ENCODE results near the gene STRIP2.
"Not testable (repeated sequence)": the region's sequence is repeated elsewhere in the genome, so short reads cannot be mapped to it uniquely, and the experiment has no call there.

Gene STRIP2

GRCh38 chr7:129479831-129480230 lies 45.6 kb downstream of the STRIP2 start:
- H3K9me3 ChIP-seq (ENCODE audit: control insufficient read depth, insufficient read depth, low read length): no peaks in the 10 kb centered on the region
- H3F3A ChIP-seq (ENCODE audit: control insufficient read depth, insufficient read depth): no peaks in the 10 kb centered on the region
- no peak for TF ChIP-seq EZH2phosphoT487 (IDR thresholded peaks at IDR 0.05; ENCODE audit: borderline replicate concordance, low read length)
- no peak for TF ChIP-seq CTCF (IDR thresholded peaks at IDR 0.05; ENCODE audit: low read depth, low read length, poor library complexity, severe bottlenecking)
- no peaks in the 10 kb centered on the region for H3K27me3 ChIP-seq (ENCODE audit: control insufficient read depth, low read length)
- H3K79me2 ChIP-seq (ENCODE audit: control insufficient read depth, low read length): no peaks in the 10 kb centered on the region
- no peaks in the 10 kb centered on the region for H3K4me1 ChIP-seq (ENCODE audit: control insufficient read depth, low read length)
- no peaks in the 10 kb centered on the region for H4K20me1 ChIP-seq (ENCODE audit: control insufficient read depth, insufficient read depth, low read depth, low read length)
- no peak overlapping the region for H3K4me3 ChIP-seq (ENCODE audit: low read length)
- H3K4me2 ChIP-seq (ENCODE audit: low read length): no peak overlapping the region
- H3K27ac ChIP-seq (ENCODE audit: low read depth, low read length): no peak overlapping the region
- H3K36me3 ChIP-seq (ENCODE audit: control insufficient read depth, low read length): peaks cover 4% of the 10 kb centered on the region; the same call in 1 of the 2 replicates
- no peaks in the 10 kb centered on the region for H3K9me2 ChIP-seq (replicated peaks; ENCODE audit: control insufficient read depth, low read length)

- H4K20me1 ChIP-seq (ENCODE audit: control insufficient read depth, insufficient read depth, low read depth, low read length): no peaks in the 10 kb centered on the region
- no peaks in the 10 kb centered on the region for H3K9me3 ChIP-seq (ENCODE audit: control insufficient read depth, insufficient read depth, low read length)
- no peaks in the 10 kb centered on the region for H3K27me3 ChIP-seq (ENCODE audit: control insufficient read depth, low read length)
- peaks cover 4% of the 10 kb centered on the region; the same call in 1 of the 2 replicates for H3K36me3 ChIP-seq (ENCODE audit: control insufficient read depth, low read length)
- no peak overlapping the region for H3K4me2 ChIP-seq (ENCODE audit: low read length)
- no peaks in the 10 kb centered on the region for H3K79me2 ChIP-seq (ENCODE audit: control insufficient read depth, low read length)
- no peak overlapping the region for H3K27ac ChIP-seq (ENCODE audit: low read depth, low read length)
- H3K4me3 ChIP-seq (ENCODE audit: low read length): no peak overlapping the region
- no peaks in the 10 kb centered on the region for H3K9me2 ChIP-seq (replicated peaks; ENCODE audit: control insufficient read depth, low read length)
- H3K4me1 ChIP-seq (ENCODE audit: control insufficient read depth, low read length): no peaks in the 10 kb centered on the region
- H3F3A ChIP-seq (ENCODE audit: control insufficient read depth, insufficient read depth): no peaks in the 10 kb centered on the region
- TF ChIP-seq EZH2phosphoT487 (IDR thresholded peaks at IDR 0.05; ENCODE audit: borderline replicate concordance, low read length): no peak
- no peak for TF ChIP-seq CTCF (IDR thresholded peaks at IDR 0.05; ENCODE audit: low read depth, low read length, poor library complexity, severe bottlenecking)
Observed at GRCh38 chr7:129480674-129481363, 46.6 kb downstream of the STRIP2 start.

- not testable (repeated sequence) for H3K9me2 ChIP-seq (replicated peaks; ENCODE audit: control insufficient read depth, low read length); H3K27ac ChIP-seq (ENCODE audit: low read depth, low read length); H3K4me3 ChIP-seq (ENCODE audit: low read length); H3K4me2 ChIP-seq (ENCODE audit: low read length); H3F3A ChIP-seq (ENCODE audit: control insufficient read depth, insufficient read depth); H3K9me3 ChIP-seq (ENCODE audit: control insufficient read depth, insufficient read depth, low read length); H3K4me1 ChIP-seq (ENCODE audit: control insufficient read depth, low read length); H3K36me3 ChIP-seq (ENCODE audit: control insufficient read depth, low read length); H4K20me1 ChIP-seq (ENCODE audit: control insufficient read depth, insufficient read depth, low read depth, low read length); H3K27me3 ChIP-seq (ENCODE audit: control insufficient read depth, low read length); H3K79me2 ChIP-seq (ENCODE audit: control insufficient read depth, low read length)
Observed at GRCh38 chr7:129481376-129481775, 47.1 kb downstream of the STRIP2 start.

GRCh38 chr7:129482781-129483180 lies 48.5 kb downstream of the STRIP2 start:
- H3K4me1 ChIP-seq (ENCODE audit: control insufficient read depth, low read length): no peaks in the 10 kb centered on the region
- no peak overlapping the region for H3K4me3 ChIP-seq (ENCODE audit: low read length)
- H4K20me1 ChIP-seq (ENCODE audit: control insufficient read depth, insufficient read depth, low read depth, low read length): no peaks in the 10 kb centered on the region
- no peaks in the 10 kb centered on the region for H3K9me3 ChIP-seq (ENCODE audit: control insufficient read depth, insufficient read depth, low read length)
- no peaks in the 10 kb centered on the region for H3F3A ChIP-seq (ENCODE audit: control insufficient read depth, insufficient read depth)
- no peaks in the 10 kb centered on the region for H3K9me2 ChIP-seq (replicated peaks; ENCODE audit: control insufficient read depth, low read length)
- H3K27me3 ChIP-seq (ENCODE audit: control insufficient read depth, low read length): no peaks in the 10 kb centered on the region
- no peak for TF ChIP-seq EZH2phosphoT487 (IDR thresholded peaks at IDR 0.05; ENCODE audit: borderline replicate concordance, low read length)
- no peak for TF ChIP-seq CTCF (IDR thresholded peaks at IDR 0.05; ENCODE audit: low read depth, low read length, poor library complexity, severe bottlenecking)
- peaks cover 4% of the 10 kb centered on the region; the same call in 1 of the 2 replicates for H3K36me3 ChIP-seq (ENCODE audit: control insufficient read depth, low read length)
- no peak overlapping the region for H3K27ac ChIP-seq (ENCODE audit: low read depth, low read length)
- H3K4me2 ChIP-seq (ENCODE audit: low read length): no peak overlapping the region
- no peaks in the 10 kb centered on the region for H3K79me2 ChIP-seq (ENCODE audit: control insufficient read depth, low read length)
